Measurements from ENCODE around the gene CRELD2.

The CRELD2 gene

GRCh38 chr22:49911881-49912625 is 6.4 kb upstream of the CRELD2 start:
- no peak for DNase-seq (ENCODE audit: low read depth in 2 of 2)

GRCh38 chr22:49913026-49913425 is 5.4 kb upstream of the CRELD2 start:
- no peak for DNase-seq (ENCODE audit: low read depth in 2 of 2)

GRCh38 chr22:49913446-49913845 is 5.0 kb upstream of the CRELD2 start:
- DNase-seq (ENCODE audit: low read depth in 2 of 2), result no peak

GRCh38 chr22:49914256-49914655 is 4.2 kb upstream of the CRELD2 start:
- no peak for DNase-seq (ENCODE audit: low read depth in 2 of 2)

GRCh38 chr22:49915610-49916009 is 2.8 kb upstream of the CRELD2 start:
- DNase-seq (ENCODE audit: low read depth in 2 of 2), result no peak

GRCh38 chr22:49916831-49917230 is 1.6 kb upstream of the CRELD2 start:
- DNase-seq (ENCODE audit: low read depth in 2 of 2), result no peak

GRCh38 chr22:49918911-49919881 is 762 bp downstream of the CRELD2 start:
- DNase-seq (ENCODE audit: low read depth in 2 of 2), result no peak

- DNase-seq (ENCODE audit: low read depth in 2 of 2), result no peak
Measured at GRCh38 chr22:49920859-49921258, 2.4 kb downstream of the CRELD2 start.

- DNase-seq (ENCODE audit: low read depth in 2 of 2), result no peak
Measured at GRCh38 chr22:49921508-49922278, 3.3 kb downstream of the CRELD2 start.

GRCh38 chr22:49922484-49922883 is 4.0 kb downstream of the CRELD2 start:
- no peak for DNase-seq (ENCODE audit: low read depth in 2 of 2)

GRCh38 chr22:49922926-49923325 is 4.5 kb downstream of the CRELD2 start:
- DNase-seq (ENCODE audit: low read depth in 2 of 2), result no peak

- no peak for DNase-seq (ENCODE audit: low read depth in 2 of 2)
Measured at GRCh38 chr22:49923445-49923844, 5.0 kb downstream of the CRELD2 start.

GRCh38 chr22:49924113-49924833 is 5.8 kb downstream of the CRELD2 start:
- no peak for DNase-seq (ENCODE audit: low read depth in 2 of 2)

- no peak for DNase-seq (ENCODE audit: low read depth in 2 of 2)
Measured at GRCh38 chr22:49925525-49926128, 7.2 kb downstream of the CRELD2 start.

GRCh38 chr22:49926916-49927315 is 8.5 kb downstream of the CRELD2 start:
- DNase-seq (ENCODE audit: low read depth in 2 of 2), result no peak

- no peak for DNase-seq (ENCODE audit: low read depth in 2 of 2)
Measured at GRCh38 chr22:49927483-49928184, 9.2 kb downstream of the CRELD2 start.

GRCh38 chr22:49928185-49928495 is 9.7 kb downstream of the CRELD2 start:
- DNase-seq (ENCODE audit: low read depth in 2 of 2), result no peak

GRCh38 chr22:49928555-49929210 is 10.2 kb downstream of the CRELD2 start:
- DNase-seq (ENCODE audit: low read depth in 2 of 2), result no peak

- no peak for DNase-seq (ENCODE audit: low read depth in 2 of 2)
Measured at GRCh38 chr22:49929211-49929979, 11.0 kb downstream of the CRELD2 start.

All from fibroblast of skin of left quadriceps (primary cell).